DND-41 (cell line): ENCODE data around the gene MACROD2.

Experiments
- EZH2 ChIP-seq: IDR thresholded peaks from 3 replicates; pipeline ENCODE4 v1.6.1; 2012; ENCODE audit warnings: borderline replicate concordance, low read depth, mild to moderate bottlenecking, moderate library complexity, low read length, inconsistent platforms; ENCODE audit not compliant: severe bottlenecking
- TF ChIP-seq, protein P1 (sequence below): IDR thresholded peaks from 2 replicates; pipeline ENCODE4 v1.5.1; 2012; ENCODE audit warnings: borderline replicate concordance, low read length, moderate library complexity, mild to moderate bottlenecking; ENCODE audit not compliant: poor library complexity, severe bottlenecking; ENCODE audit errors: extremely low read depth

DNA sequence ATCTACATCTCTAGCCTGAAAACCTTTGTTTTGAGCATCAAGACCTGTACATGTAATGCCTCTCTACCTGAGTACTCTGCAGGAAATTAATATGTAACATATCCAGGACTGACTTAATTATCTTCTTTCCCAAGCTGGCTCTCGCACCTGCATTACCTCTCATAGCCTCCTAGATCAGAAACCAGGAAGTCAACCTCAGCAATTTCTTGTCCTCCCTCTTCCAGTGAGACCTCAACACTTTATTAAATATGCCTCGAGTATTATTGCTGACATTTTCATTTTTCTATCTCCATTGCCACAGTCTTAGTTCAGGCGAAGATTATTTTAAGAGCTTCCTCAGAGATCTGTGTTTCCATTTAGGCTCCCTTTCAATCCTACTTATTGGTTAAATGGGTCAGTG lies 69.0 kb downstream of the MACROD2 start:
- TF ChIP-seq, protein P1, sequence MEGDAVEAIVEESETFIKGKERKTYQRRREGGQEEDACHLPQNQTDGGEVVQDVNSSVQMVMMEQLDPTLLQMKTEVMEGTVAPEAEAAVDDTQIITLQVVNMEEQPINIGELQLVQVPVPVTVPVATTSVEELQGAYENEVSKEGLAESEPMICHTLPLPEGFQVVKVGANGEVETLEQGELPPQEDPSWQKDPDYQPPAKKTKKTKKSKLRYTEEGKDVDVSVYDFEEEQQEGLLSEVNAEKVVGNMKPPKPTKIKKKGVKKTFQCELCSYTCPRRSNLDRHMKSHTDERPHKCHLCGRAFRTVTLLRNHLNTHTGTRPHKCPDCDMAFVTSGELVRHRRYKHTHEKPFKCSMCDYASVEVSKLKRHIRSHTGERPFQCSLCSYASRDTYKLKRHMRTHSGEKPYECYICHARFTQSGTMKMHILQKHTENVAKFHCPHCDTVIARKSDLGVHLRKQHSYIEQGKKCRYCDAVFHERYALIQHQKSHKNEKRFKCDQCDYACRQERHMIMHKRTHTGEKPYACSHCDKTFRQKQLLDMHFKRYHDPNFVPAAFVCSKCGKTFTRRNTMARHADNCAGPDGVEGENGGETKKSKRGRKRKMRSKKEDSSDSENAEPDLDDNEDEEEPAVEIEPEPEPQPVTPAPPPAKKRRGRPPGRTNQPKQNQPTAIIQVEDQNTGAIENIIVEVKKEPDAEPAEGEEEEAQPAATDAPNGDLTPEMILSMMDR, result no peak
- TF ChIP-seq EZH2, result no peak
